ENCODE measurements around the gene OVCA2.

DNA sequence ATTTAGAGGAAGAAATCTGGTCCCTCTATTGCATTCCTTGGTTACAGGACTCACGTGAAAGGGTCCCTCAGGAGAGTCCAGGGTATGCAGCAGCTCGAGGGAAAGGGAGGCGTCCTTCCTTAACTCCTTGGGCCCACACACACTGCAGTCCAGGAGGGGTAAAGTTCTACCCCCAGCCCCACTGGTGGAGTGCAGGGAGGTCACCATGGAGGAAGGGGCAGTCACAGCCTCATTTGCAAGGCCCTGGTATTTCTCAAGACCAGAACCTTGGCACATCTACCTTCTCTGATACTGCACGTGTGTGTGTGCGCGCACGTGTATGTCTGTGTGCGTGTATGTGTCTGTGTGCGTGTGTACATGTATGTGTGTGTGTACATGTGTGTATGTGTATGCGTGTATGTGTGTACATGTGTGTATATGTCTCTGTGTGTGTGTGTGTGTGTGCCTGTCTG is 24.2 kb downstream of the OVCA2 start:
- TF ChIP-seq EZH2 (IDR thresholded peaks at IDR 0.05; ENCODE audit: insufficient read depth, poor library complexity, severe bottlenecking): no peak
- 0 out of 2 replicates have a peak, but pooled peaks have one; percentile 40 for TF ChIP-seq EZH2phosphoT487 (IDR thresholded peaks at IDR 0.05; ENCODE audit: insufficient read depth, low read depth)

Measured in GM23248 (cell line).